A673 (cell line): Measurements from ENCODE around the gene METTL9.
"Not testable (repeated sequence)": the region's sequence is repeated elsewhere in the genome, so short reads cannot be mapped to it uniquely, and the experiment has no call there.

Experiments used
- CTCF ChIP-seq: fragments of 300-800, 200-600 bp; sonication (generic); conservative IDR thresholded peaks from 2 replicates; pipeline ENCODE4 v1.5.1; 2017; ENCODE audit warnings: low read depth, mild to moderate bottlenecking, antibody characterized with exemption, low read length, moderate library complexity, mixed read lengths
- EZH2 ChIP-seq: fragments of 200-600 bp; sonication (generic); IDR thresholded peaks from 2 replicates; pipeline ENCODE4 v1.6.1; 2017; ENCODE audit warnings: borderline replicate concordance, low read depth, mild to moderate bottlenecking, mixed read lengths, antibody characterized with exemption, low read length; ENCODE audit not compliant: poor library complexity, severe bottlenecking

- not testable (repeated sequence) for TF ChIP-seq EZH2, CTCF
Measured at GRCh38 chr16:21631951-21632575, 32.7 kb downstream of the METTL9 start.
